Stimulated activated CD4-positive, alpha-beta T cell treated with anti-CD3 and anti-CD28 coated beads, Interleukin-4, amount 100 ng/mL, for 48 hours (primary cell): Measurements from ENCODE around the gene E2F8.
"Not testable (repeated sequence)": the region's sequence is repeated elsewhere in the genome, so short reads cannot be mapped to it uniquely, and the experiment has no call there.

ENCODE experiments used
- DNase-seq, 2 donors: peaks; one replicate each; pipeline ENCODE4 v3.0.0-alpha.2; 2020; ENCODE audit warnings: low read depth in 2 of 2

E2F8 gene

GRCh38 chr11:19240420-19241259 is at the start of gene E2F8:
E2F8 (minus strand) TSS chr11:19240945; CDS start chr11:19240121, 824 bp downstream.
- DNase-seq = peak; percentile 78 to 88

- DNase-seq = no peak
Observed at GRCh38 chr11:19290356-19290755, 49.6 kb upstream of the E2F8 start.

- DNase-seq = no peak
Observed at GRCh38 chr11:19288256-19288655, 47.5 kb upstream of the E2F8 start.

GRCh38 chr11:19286411-19286810 is 45.7 kb upstream of the E2F8 start:
- DNase-seq = no peak

- no peak for DNase-seq
Observed at GRCh38 chr11:19284881-19285280, 44.1 kb upstream of the E2F8 start.

GRCh38 chr11:19283991-19284390 is 43.2 kb upstream of the E2F8 start:
- DNase-seq = no peak

GRCh38 chr11:19281555-19281954 is 40.8 kb upstream of the E2F8 start:
- DNase-seq = no peak

- DNase-seq = no peak
Observed at GRCh38 chr11:19281041-19281440, 40.3 kb upstream of the E2F8 start.

- no peak for DNase-seq
Observed at GRCh38 chr11:19279451-19279850, 38.7 kb upstream of the E2F8 start.

- no peak for DNase-seq
Observed at GRCh38 chr11:19276859-19277808, 36.4 kb upstream of the E2F8 start.

- DNase-seq = no peak
Observed at GRCh38 chr11:19275496-19275895, 34.8 kb upstream of the E2F8 start.

- not testable (repeated sequence) for DNase-seq
Observed at GRCh38 chr11:19273219-19273618, 32.5 kb upstream of the E2F8 start.

GRCh38 chr11:19268909-19269308 is 28.2 kb upstream of the E2F8 start:
- no peak for DNase-seq

GRCh38 chr11:19267567-19267966 is 26.8 kb upstream of the E2F8 start:
- no peak for DNase-seq

GRCh38 chr11:19263333-19263732 is 22.6 kb upstream of the E2F8 start:
- DNase-seq = no peak

GRCh38 chr11:19259487-19260345 is 19.0 kb upstream of the E2F8 start:
- DNase-seq = peak; percentile 45 to 62

GRCh38 chr11:19258641-19259230 is 18.0 kb upstream of the E2F8 start:
- no peak for DNase-seq

GRCh38 chr11:19254441-19254840 is 13.7 kb upstream of the E2F8 start:
- DNase-seq = not testable (repeated sequence)

- DNase-seq = no peak
Observed at GRCh38 chr11:19253817-19254216, 13.1 kb upstream of the E2F8 start.

- DNase-seq = no peak
Observed at GRCh38 chr11:19253153-19253745, 12.5 kb upstream of the E2F8 start.
